ENCODE data around the gene PEX26. TPM values are rescaled to one million over a fixed set of nuclear protein-coding genes. Genes with fewer than 3 reads are reported as not detected.

The PEX26 gene
- total RNA-seq, 5 donors from 2014 or later (not counting 1 experiment from before 2014, with no cell fraction given): 30.2 to 42.7 (median 39.8) TPM

DNA sequence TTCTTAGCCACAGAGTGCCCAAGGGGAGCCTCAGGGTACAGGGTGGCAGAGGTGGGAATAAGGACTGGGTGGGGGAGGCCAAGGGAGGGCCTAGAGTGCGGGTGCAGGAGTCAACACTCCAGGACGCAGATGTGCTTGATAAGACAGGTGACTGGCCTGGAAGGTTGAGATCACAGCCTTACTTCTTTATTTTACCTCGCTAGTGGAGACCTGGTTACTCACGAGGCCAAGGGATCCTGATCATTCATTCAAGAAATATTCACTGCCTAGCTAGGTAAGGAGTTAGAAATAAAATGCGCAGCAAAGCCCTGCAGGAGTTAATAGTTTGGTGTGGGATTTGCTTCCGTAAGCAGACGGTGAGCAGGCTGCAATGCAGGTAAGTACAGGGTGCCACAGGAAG is 13.2 kb upstream of the PEX26 start:
- DNase-seq (no peak), ATAC-seq (replicated peaks in 1 of 4) (no peak)
- H3K4me1 Mint-ChIP-seq: peaks cover 0 to 9% (median 6%) of the 10 kb centered on the region in 3 donors
- Histone ChIP-seq H3K27ac (ENCODE audit: low read length) (no peak overlapping the region), H3K4me3 (ENCODE audit: control insufficient read depth in 1 of 2, extremely low read depth in 1 of 2, low read length in 1 of 2) (no peak overlapping the region), H3K27me3 (replicated peaks in 1 of 2; ENCODE audit: control insufficient read depth in 2 of 2, extremely low read depth in 1 of 2, insufficient read depth in 2 of 2, low read length in 1 of 2) (peaks cover 0 to 51% of the 10 kb centered on the region in 2 experiments), H3K4me1 (ENCODE audit: control insufficient read depth in 1 of 2, extremely low read depth in 1 of 2, insufficient read depth in 2 of 2, low read length in 2 of 2) (no peaks in the 10 kb centered on the region), H3K36me3 (ENCODE audit: control insufficient read depth in 2 of 2, extremely low read depth in 1 of 2, insufficient read depth in 1 of 2, low read length in 1 of 2) (no peaks in the 10 kb centered on the region), H3K9me3 (no peaks in the 10 kb centered on the region)
- no peaks in the 10 kb centered on the region for H3K9me3 Mint-ChIP-seq
- no peak overlapping the region for H3K4me3 Mint-ChIP-seq
- 85% methylated on average over 3 of the region's 7 CpGs for WGBS (ENCODE audit: insufficient coverage)
- ChIA-PET POLR2A (no interaction called here), CTCF (interaction anchor here in 1 of 2 donors (0.9 kb wide), 1 partner anchor 13 kb away, joined by 3 read pairs; the partner anchor contains the start of gene PEX26)
- no peaks in the 10 kb centered on the region for H3K36me3 Mint-ChIP-seq
- peaks cover 38 to 46% of the 10 kb centered on the region in 2 donors for H3K27me3 Mint-ChIP-seq
- H3K27ac Mint-ChIP-seq: no peak overlapping the region

DNA sequence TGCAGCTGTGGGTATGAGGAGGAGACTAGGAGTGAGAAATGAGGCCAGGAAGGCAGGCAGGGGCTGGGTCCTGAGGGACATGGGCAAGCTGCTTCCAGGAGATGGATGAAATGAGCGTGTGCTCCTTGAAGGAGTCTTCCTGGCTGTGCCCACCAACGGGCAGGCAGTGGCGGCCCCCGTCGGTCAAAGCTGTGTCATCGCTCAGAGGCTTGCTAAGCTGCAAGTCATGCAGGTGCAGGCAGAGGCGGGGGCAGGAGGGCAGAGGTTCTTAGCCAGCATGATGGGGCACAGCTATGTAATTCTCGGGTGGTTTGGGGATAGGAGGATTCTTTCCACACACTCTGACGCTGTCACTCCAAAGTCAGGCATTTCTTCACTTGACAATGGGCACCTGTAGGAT is 12.5 kb upstream of the PEX26 start:
- ChIA-PET POLR2A (no interaction called here), CTCF (no interaction called here)
- 36% methylated on average over 6 of the region's 9 CpGs for WGBS (ENCODE audit: insufficient coverage)
- no peaks in the 10 kb centered on the region for H3K36me3 ChIP-seq (ENCODE audit: control insufficient read depth in 2 of 2, extremely low read depth in 1 of 2, insufficient read depth in 1 of 2, low read length in 1 of 2)
- Mint-ChIP-seq H3K4me1 (peaks cover 0 to 9% (median 6%) of the 10 kb centered on the region in 3 donors), H3K36me3 (no peaks in the 10 kb centered on the region), H3K4me3 (no peak overlapping the region), H3K9me3 (no peaks in the 10 kb centered on the region), H3K27ac (no peak overlapping the region), H3K27me3 (peaks cover 38 to 46% of the 10 kb centered on the region in 2 donors)
- DNase-seq (no peak), ATAC-seq (replicated peaks in 1 of 4) (no peak)
- no peaks in the 10 kb centered on the region for H3K9me3 ChIP-seq
- H3K27ac ChIP-seq (ENCODE audit: low read length): no peak overlapping the region
- no peak overlapping the region for H3K4me3 ChIP-seq (ENCODE audit: control insufficient read depth in 1 of 2, extremely low read depth in 1 of 2, low read length in 1 of 2)
- no peaks in the 10 kb centered on the region for H3K4me1 ChIP-seq (ENCODE audit: control insufficient read depth in 1 of 2, extremely low read depth in 1 of 2, insufficient read depth in 2 of 2, low read length in 2 of 2)
- peaks cover 0 to 51% of the 10 kb centered on the region in 2 experiments for H3K27me3 ChIP-seq (replicated peaks in 1 of 2; ENCODE audit: control insufficient read depth in 2 of 2, extremely low read depth in 1 of 2, insufficient read depth in 2 of 2, low read length in 1 of 2)

DNA sequence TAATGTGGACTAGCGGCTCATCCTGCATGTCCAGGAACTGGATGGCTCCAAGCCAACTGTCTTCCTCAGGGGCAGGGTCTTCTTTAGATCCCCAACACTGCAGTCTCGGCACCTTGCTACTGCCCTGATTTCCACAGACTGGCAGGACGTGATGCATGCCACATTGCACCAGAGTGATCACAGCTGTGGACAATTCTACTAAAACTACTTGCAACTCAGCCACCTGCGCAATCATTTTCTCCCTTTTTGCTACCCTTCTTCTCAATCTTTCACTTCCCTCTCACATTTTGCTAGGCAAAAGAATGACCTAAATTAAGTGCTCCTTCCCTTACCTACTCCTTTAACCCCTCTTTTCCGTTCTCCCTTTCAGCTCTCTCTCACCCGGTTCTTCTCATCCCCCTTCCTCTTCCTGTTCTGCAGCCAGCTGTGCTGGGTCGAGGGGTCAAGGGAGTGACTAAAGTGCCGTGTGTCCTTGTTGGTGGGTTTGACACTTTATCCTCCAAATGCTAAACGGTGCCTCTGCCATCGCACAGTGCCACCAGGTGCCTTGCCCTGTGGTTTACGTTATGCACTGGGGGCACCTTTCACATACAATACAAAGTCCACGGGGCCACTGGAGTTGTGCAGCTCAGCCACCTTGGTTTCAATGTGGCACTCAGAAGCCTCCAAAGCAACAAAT is 11.5 kb upstream of the PEX26 start:
- DNase-seq (no peak), ATAC-seq (replicated peaks in 1 of 4) (no peak)
- Mint-ChIP-seq H3K36me3 (no peaks in the 10 kb centered on the region), H3K9me3 (no peaks in the 10 kb centered on the region), H3K4me3 (no peak overlapping the region), H3K27me3 (peaks cover 34 to 46% of the 10 kb centered on the region in 2 donors), H3K4me1 (peaks cover 0 to 9% (median 6%) of the 10 kb centered on the region in 3 donors), H3K27ac (no peak overlapping the region)
- POLR2A ChIA-PET: no interaction called here
- Histone ChIP-seq H3K4me1 (ENCODE audit: control insufficient read depth in 1 of 2, extremely low read depth in 1 of 2, insufficient read depth in 2 of 2, low read length in 2 of 2) (no peaks in the 10 kb centered on the region), H3K4me3 (ENCODE audit: control insufficient read depth in 1 of 2, extremely low read depth in 1 of 2, low read length in 1 of 2) (no peak overlapping the region), H3K27me3 (replicated peaks in 1 of 2; ENCODE audit: control insufficient read depth in 2 of 2, extremely low read depth in 1 of 2, insufficient read depth in 2 of 2, low read length in 1 of 2) (peaks cover 0 to 48% of the 10 kb centered on the region in 2 experiments), H3K9me3 (no peaks in the 10 kb centered on the region), H3K27ac (ENCODE audit: low read length) (no peak overlapping the region), H3K36me3 (ENCODE audit: control insufficient read depth in 2 of 2, extremely low read depth in 1 of 2, insufficient read depth in 1 of 2, low read length in 1 of 2) (no peaks in the 10 kb centered on the region)
- 59% methylated on average over 7 of the region's 12 CpGs for WGBS (ENCODE audit: insufficient coverage)
- CTCF ChIA-PET: interaction anchor here in 1 of 2 donors (0.7 kb wide), 1 partner anchor 27 kb away, joined by 3 read pairs; no protein-coding TSS in a partner anchor

DNA sequence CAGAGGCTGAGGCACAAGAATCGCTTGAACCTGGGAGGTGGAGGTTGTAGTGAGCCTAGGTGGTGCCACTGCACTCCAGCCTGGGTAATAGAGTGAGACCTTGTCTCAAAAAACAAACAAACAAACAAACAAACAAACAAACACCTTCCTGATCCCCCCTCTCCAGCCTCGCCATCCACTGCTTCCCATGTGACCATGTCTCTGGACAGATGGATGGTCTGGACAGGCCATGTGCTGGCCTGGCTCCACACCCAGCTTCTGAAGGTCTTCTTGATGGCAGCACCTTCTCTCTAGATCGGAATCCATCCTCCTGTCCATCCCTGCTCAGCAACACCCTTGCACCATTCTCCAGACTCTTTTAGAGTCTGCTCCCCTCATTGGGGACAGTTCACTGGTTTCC is 10.7 kb upstream of the PEX26 start:
- Mint-ChIP-seq H3K27me3 (peaks cover 34 to 46% of the 10 kb centered on the region in 2 donors), H3K9me3 (no peaks in the 10 kb centered on the region), H3K27ac (no peak overlapping the region), H3K4me1 (peaks cover 0 to 9% (median 6%) of the 10 kb centered on the region in 3 donors), H3K4me3 (no peak overlapping the region), H3K36me3 (no peaks in the 10 kb centered on the region)
- no peak for DNase-seq
- ChIA-PET POLR2A (no interaction called here), CTCF (no interaction called here)
- Histone ChIP-seq H3K4me3 (ENCODE audit: control insufficient read depth in 1 of 2, extremely low read depth in 1 of 2, low read length in 1 of 2) (no peak overlapping the region), H3K27me3 (replicated peaks in 1 of 2; ENCODE audit: control insufficient read depth in 2 of 2, extremely low read depth in 1 of 2, insufficient read depth in 2 of 2, low read length in 1 of 2) (peaks cover 0 to 45% of the 10 kb centered on the region in 2 experiments), H3K27ac (ENCODE audit: low read length) (no peak overlapping the region), H3K9me3 (no peaks in the 10 kb centered on the region), H3K4me1 (ENCODE audit: control insufficient read depth in 1 of 2, extremely low read depth in 1 of 2, insufficient read depth in 2 of 2, low read length in 2 of 2) (no peaks in the 10 kb centered on the region), H3K36me3 (ENCODE audit: control insufficient read depth in 2 of 2, extremely low read depth in 1 of 2, insufficient read depth in 1 of 2, low read length in 1 of 2) (no peaks in the 10 kb centered on the region)
- WGBS (ENCODE audit: insufficient coverage): 71% methylated on average over 2 of the region's 3 CpGs
- ATAC-seq (replicated peaks in 1 of 4): no peak

DNA sequence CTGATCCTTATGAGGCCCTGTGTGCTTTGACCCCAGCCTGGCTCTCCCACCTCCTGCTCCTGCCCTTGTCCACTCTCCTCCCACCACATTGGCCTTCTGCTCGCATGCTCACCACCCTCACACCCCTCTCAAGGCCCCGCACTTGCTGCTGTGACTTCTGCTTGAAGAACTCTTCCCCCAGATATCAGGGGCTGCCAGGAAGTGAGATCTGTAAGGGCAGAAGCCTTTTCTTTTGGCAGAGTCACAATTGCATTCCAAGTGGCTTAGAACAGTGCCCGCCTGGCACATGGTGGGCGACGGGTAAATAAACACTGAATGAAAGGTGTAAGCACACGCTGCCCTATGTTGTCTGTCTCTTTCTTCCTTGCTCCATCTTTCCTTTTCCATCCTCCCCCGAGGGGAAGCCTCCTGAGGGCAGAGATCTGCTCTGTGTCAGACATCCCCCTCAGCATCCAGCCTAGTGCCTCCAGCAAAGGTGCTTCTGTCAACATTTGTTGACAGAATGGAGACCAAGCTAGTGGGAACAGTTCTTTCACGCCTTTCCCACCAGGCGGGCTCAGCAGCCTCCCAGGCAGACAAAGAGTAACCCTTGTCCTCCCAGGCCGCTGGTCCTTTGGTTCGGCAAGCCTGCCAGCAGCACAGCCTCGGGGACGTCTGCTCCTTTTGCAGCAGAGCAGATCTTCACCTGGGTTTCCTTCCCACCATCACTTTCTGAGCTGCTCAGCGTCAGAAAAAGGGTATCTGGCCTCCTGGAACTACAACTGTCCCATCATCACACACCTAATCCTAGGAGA is 10.0 kb upstream of the PEX26 start:
- ATAC-seq (replicated peaks in 1 of 4) (no peak), DNase-seq (no peak)
- CTCF ChIA-PET: no interaction called here
- peaks cover 34 to 46% of the 10 kb centered on the region in 2 donors for H3K27me3 Mint-ChIP-seq
- H3K27me3 ChIP-seq (replicated peaks in 1 of 2; ENCODE audit: control insufficient read depth in 2 of 2, extremely low read depth in 1 of 2, insufficient read depth in 2 of 2, low read length in 1 of 2): peaks cover 0 to 45% of the 10 kb centered on the region in 2 experiments
- no peaks in the 10 kb centered on the region for H3K9me3 ChIP-seq
- H3K27ac Mint-ChIP-seq: no peak overlapping the region
- WGBS (ENCODE audit: insufficient coverage): 80% methylated on average over 8 of the region's 14 CpGs
- peaks cover 0 to 9% (median 6%) of the 10 kb centered on the region in 3 donors for H3K4me1 Mint-ChIP-seq
- H3K4me1 ChIP-seq (ENCODE audit: control insufficient read depth in 1 of 2, extremely low read depth in 1 of 2, insufficient read depth in 2 of 2, low read length in 2 of 2): no peaks in the 10 kb centered on the region
- POLR2A ChIA-PET: no interaction called here
- H3K27ac ChIP-seq (ENCODE audit: low read length): no peak overlapping the region
- H3K4me3 ChIP-seq (ENCODE audit: control insufficient read depth in 1 of 2, extremely low read depth in 1 of 2, low read length in 1 of 2): no peak overlapping the region
- H3K4me3 Mint-ChIP-seq: no peak overlapping the region
- no peaks in the 10 kb centered on the region for H3K9me3 Mint-ChIP-seq
- H3K36me3 Mint-ChIP-seq: no peaks in the 10 kb centered on the region
- no peaks in the 10 kb centered on the region for H3K36me3 ChIP-seq (ENCODE audit: control insufficient read depth in 2 of 2, extremely low read depth in 1 of 2, insufficient read depth in 1 of 2, low read length in 1 of 2)

DNA sequence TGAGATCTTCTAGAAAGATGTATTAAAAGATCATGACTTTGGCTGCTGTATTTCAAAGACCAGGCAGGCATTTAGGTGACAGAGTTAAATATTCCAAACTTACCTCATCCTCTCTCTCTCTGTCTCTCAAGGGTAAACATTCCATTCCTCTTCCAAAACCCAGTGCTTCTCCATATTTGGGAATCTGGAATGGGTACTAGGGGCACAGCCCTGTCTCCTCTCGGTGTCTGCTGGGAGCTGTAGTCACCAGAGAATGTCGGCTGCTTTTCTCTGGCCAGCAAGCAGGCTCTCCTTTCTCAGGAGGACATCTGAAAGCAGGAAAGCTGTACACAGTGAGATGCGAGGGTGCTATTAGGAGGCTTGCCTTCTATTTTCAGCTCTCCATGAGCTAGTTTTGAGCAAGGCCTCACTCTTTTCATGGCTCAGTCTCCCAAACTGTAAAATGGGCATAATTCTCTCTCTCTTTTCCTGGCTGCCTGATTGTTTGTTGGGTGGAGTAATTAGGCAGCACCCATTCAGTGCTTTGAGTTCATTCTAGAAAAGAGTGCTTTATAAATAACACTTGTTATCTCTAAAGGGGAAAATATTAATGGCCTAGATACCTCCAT is 9.3 kb upstream of the PEX26 start:
- Mint-ChIP-seq H3K27ac (no peak overlapping the region), H3K36me3 (no peaks in the 10 kb centered on the region), H3K4me1 (peaks cover 0 to 9% (median 6%) of the 10 kb centered on the region in 3 donors), H3K4me3 (no peak overlapping the region), H3K27me3 (peaks cover 34 to 45% of the 10 kb centered on the region in 2 donors), H3K9me3 (no peaks in the 10 kb centered on the region)
- Histone ChIP-seq H3K36me3 (ENCODE audit: control insufficient read depth in 2 of 2, extremely low read depth in 1 of 2, insufficient read depth in 1 of 2, low read length in 1 of 2) (no peaks in the 10 kb centered on the region), H3K27ac (ENCODE audit: low read length) (no peak overlapping the region), H3K4me3 (ENCODE audit: control insufficient read depth in 1 of 2, extremely low read depth in 1 of 2, low read length in 1 of 2) (no peak overlapping the region), H3K27me3 (replicated peaks in 1 of 2; ENCODE audit: control insufficient read depth in 2 of 2, extremely low read depth in 1 of 2, insufficient read depth in 2 of 2, low read length in 1 of 2) (peaks cover 0 to 42% of the 10 kb centered on the region in 2 experiments), H3K4me1 (ENCODE audit: control insufficient read depth in 1 of 2, extremely low read depth in 1 of 2, insufficient read depth in 2 of 2, low read length in 2 of 2) (no peaks in the 10 kb centered on the region), H3K9me3 (no peaks in the 10 kb centered on the region)
- WGBS (ENCODE audit: insufficient coverage): 86% methylated on average over 1 of the region's 3 CpGs
- CTCF ChIA-PET: no interaction called here
- ATAC-seq (replicated peaks in 1 of 4): no peak
- POLR2A ChIA-PET: no interaction called here
- no peak for DNase-seq

Measured in T-cell (primary cell).